Hematopoietic multipotent progenitor cell treated with erythropoietin and hydrocortisone succinate and interleukin-3 and kit ligand, for 17 days (in vitro differentiated cells): ENCODE results near the gene NPHS1.

Experiments
- DNase-seq: peaks from one replicate; pipeline ENCODE4 v3.0.0-alpha.2; 2015; ENCODE audit warnings: low spot score

Gene NPHS1

DNA sequence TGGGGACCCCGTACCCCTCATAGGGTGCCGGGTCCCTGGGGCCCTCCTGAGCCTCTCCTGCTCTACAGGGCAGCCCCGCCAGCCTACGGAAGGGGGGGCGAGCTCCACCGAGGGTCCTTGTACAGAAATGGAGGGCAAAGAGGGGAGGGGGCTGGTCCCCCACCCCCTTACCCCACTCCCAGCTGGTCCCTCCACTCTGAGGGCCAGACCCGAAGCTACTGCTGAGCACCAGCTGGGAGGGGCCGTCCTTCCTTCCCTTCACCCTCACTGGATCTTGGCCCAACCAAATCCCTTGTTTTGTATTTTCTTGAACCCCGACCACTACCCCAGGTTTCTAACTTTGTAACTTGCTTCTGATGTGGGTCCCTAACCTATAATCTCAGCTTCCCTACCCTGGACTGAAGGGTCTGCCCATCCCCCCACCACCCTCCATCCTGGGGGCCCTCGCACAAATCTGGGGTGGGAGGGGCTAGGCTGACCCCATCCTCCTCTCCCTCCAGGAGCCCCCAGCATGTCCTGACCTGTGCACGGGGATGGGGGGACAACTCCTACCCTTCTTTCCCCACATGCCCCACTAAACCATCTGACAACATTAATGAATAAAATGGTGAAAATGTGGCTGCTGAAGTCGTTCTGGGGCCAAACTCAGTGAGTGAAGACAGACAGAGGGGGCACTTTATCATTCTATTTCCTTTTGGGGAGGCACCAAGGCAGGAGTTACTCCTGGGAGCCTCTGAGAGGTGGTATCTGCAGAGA is 63.9 kb downstream of the NPHS1 start:
- no peak for DNase-seq

DNA sequence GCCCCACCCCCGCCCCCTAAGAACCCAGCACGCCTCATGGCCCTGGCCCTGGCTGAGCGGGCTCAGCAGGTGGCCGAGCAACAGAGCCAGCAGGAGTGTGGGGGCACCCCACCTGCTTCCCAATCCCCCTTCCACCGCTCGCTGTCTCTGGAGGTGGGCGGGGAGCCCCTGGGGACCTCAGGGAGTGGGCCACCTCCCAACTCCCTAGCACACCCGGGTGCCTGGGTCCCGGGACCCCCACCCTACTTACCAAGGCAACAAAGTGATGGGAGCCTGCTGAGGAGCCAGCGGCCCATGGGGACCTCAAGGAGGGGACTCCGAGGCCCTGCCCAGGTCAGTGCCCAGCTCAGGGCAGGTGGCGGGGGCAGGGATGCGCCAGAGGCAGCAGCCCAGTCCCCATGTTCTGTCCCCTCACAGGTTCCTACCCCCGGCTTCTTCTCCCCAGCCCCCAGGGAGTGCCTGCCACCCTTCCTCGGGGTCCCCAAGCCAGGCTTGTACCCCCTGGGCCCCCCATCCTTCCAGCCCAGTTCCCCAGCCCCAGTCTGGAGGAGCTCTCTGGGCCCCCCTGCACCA is 65.0 kb downstream of the NPHS1 start:
- no peak for DNase-seq

DNA sequence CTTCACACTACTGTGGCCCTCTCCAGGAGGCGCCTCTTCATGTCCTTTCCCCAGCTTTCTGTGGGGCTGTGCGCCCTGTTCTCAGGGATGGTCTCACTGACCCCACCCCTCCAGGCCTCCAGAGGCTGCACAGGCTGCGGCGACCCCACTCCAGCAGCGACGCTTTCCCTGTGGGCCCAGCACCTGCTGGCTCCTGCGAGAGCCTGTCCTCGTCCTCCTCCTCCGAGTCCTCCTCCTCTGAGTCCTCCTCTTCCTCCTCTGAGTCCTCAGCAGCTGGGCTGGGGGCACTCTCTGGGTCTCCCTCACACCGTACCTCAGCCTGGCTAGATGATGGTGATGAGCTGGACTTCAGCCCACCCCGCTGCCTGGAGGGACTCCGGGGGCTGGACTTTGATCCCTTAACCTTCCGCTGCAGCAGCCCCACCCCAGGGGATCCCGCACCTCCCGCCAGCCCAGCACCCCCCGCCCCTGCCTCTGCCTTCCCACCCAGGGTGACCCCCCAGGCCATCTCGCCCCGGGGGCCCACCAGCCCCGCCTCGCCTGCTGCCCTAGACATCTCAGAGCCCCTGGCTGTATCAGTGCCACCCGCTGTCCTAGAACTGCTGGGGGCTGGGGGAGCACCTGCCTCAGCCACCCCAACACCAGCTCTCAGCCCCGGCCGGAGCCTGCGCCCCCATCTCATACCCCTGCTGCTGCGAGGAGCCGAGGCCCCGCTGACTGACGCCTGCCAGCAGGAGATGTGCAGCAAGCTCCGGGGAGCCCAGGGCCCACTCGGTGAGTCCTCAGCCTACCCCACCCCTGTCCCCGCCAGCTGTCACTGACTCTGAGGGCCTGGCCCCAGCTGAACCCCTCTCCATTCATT is 65.8 kb downstream of the NPHS1 start:
- DNase-seq, result no peak

DNA sequence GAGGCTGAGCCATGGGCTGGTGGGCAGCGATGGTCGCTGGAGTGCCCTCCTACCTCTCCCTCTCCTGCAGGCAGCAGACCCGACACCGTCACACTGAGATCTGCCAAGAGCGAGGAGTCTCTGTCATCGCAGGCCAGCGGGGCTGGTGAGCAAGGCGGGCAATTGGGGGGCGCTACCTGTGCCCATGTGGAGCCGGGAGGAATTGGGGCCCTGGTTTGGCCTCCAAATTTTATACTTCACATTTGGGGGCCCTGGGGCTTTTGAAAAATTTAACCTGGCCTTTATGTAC is 67.0 kb downstream of the NPHS1 start:
- no peak for DNase-seq

DNA sequence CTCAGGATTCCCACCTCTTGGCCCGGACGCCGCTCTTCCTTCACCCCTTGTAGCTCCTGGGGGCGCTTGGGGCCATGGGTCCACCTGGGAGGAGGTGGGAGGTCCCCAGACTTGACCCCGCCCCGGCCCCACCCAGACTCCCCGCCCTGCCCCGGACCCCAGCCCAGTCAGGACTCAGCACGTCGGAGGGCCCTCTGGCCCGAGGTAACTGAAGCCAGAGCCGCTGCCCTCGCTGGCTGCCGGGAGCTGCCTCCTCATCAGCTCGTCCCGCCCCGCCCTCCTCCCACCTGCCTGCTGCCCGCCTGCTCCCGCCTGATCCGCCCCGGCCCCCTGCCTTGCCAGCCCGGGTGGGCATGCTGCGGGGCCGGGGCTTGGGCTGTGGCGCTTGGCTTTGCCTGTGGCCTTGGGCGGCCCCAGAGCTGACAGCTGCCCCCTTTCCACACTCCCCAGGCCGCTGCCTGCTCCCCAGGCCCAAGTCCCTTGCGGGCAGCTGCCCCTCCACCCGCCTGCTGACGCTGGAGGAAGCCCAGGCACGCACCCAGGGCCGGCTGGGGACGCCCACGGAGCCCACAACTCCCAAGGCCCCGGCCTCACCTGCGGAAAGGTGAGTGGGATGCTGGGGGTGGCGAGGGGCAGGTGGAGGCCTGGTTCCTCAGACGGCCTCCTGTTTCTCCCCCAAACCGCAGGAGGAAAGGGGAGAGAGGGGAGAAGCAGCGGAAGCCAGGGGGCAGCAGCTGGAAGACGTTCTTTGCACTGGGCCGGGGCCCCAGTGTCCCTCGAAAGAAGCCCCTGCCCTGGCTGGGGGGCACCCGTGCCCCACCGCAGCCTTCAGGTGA is 67.6 kb downstream of the NPHS1 start:
- DNase-seq, result no peak

DNA sequence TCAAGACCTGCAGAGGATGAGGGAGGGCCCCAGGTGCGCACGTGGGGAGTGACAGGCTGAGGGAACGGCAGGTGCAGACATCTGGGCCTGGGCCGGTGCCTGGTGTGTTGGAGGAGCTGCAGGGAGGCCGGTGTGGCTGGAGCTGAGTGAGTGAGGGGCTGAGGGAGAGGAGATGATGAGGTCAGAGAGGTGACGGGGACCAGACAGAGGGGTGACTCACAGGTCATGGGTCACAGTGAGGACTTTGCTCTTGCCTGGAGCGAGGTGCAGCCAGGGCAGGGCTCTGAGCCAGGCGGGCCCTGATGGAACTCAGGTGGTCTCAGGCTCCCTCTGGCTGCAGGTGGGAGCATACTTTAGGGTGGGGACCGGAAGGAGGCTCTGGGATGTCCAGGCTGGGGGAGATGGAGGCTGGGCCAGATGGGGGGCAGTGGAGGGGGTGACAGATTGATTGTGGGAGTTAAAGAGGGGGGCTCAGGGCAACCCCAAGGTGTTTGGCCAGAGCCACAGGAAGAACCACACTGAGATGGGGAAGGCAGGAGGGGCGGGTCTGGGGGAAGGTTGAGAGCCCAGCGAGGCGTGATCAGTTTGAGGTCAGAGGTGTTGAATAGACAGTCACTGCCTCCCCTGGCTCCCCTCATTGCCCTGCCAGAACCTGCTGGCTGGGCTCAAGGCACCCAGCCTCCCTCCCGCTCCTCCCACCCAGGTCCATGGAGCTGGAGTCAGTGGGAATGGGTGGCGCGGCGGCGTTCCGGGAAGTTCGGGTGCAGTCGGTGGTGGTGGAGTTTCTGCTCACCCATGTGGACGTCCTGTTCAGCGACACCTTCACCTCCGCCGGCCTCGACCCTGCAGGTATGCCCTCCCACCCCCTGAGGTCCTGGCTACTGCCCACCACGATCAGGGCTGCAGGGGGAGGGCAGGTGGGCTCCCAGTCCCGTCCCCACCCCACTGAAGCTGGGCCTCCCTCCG is 68.6 kb downstream of the NPHS1 start:
- no peak for DNase-seq

DNA sequence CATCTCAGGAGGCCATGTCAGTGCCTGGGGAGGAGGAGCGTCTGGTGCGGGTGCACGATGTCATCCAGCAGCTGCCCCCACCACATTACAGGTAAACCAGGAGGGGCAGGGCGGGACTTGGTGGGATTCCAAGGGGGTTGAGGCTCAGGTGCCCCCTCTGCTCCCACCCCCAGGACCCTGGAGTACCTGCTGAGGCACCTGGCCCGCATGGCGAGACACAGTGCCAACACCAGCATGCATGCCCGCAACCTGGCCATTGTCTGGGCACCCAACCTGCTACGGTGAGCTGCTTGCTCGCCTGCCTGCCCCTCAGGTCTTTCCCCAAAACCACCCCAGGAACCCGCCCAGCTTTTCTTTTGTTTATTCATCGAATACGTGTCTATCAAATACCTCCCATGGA is 69.7 kb downstream of the NPHS1 start:
- no peak for DNase-seq

DNA sequence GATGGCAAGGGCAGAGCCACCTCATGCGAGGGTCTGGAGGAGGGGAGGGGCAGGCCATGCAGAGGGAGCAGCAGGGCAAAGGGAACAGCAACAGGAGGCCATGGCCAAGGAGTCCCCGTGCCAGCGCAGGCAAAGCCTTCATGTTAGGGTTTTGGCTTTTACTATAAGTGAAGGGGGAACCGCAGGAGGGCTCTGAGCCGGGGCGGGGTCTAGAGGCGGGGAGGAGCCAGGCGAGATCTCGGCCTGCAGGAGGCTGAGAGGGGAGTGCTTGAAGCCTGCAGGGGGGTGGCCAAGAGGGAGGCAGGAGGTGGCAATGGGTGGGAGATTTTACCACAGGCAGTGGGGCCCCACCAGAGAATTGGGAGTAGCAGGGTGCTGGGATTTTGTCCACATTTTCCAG is 70.7 kb downstream of the NPHS1 start:
- no peak for DNase-seq

DNA sequence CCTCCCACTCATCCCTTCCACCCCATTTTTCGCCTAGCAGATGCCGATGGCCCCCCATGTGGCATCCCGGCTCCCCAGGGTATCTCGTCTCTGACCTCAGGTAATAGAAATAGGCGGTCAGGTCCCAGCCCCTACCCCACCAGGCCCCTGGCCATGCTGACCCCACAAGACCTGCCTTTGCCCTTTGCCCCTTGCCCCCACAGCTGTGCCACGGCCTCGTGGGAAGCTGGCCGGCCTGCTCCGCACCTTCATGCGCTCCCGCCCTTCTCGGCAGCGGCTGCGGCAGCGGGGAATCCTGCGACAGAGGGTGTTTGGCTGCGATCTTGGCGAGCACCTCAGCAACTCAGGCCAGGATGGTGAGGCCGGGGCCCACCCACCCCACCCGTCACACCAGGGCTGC is 71.6 kb downstream of the NPHS1 start:
- no peak for DNase-seq

DNA sequence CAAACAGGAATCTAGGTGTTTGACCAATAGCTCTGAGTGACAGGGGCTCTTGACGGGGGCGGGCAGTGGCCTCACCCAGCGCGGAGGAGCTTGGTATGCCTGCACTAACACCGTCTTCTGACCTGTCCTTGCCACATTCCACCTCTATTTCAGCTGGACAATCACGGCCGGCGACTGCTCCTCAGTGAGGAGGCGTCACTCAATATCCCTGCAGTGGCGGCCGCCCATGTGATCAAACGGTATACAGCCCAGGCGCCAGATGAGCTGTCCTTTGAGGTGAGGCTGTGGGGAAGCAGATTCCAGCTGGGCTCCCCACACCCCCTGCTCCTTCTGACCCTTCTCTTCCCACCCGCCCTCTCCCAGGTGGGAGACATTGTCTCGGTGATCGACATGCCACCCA is 72.2 kb downstream of the NPHS1 start:
- no peak for DNase-seq

DNA sequence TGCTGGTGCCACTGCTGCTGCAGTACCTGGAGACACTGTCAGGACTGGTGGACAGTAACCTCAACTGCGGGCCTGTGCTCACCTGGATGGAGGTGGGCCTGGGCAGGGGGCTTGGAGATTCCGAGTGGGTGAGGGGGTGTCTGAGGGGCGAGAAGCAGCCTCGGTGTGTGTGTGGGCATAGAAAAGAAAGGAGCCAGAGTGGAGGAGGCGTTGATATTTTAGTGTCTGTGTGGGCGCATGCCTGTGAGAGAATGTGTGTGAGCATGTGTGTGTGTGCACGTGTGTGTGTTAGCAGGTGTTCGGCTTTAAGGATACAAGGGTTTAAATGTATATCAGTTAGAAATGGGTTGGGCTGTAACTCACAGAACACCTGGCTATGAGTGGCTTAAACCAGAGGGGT is 73.3 kb downstream of the NPHS1 start:
- no peak for DNase-seq

DNA sequence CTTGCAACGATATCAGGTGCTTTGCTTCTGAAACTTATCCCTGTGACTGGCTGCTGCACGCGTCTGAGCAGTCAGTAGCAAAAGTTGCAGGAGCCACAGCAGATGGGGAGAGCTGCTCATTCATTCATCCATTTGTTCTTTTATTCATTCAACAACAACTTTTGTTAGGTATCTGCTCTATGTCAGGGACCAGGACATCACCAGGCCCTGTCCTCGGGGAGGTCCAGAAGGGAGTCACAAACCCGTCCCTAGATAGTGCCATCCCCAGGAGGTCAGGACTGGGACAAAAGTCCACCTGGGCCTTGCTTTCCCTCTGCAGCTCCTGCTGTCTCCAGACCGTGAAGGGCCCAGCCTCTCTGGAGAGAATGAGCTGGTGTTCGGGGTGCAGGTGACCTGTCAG is 74.3 kb downstream of the NPHS1 start:
- DNase-seq, result no peak

DNA sequence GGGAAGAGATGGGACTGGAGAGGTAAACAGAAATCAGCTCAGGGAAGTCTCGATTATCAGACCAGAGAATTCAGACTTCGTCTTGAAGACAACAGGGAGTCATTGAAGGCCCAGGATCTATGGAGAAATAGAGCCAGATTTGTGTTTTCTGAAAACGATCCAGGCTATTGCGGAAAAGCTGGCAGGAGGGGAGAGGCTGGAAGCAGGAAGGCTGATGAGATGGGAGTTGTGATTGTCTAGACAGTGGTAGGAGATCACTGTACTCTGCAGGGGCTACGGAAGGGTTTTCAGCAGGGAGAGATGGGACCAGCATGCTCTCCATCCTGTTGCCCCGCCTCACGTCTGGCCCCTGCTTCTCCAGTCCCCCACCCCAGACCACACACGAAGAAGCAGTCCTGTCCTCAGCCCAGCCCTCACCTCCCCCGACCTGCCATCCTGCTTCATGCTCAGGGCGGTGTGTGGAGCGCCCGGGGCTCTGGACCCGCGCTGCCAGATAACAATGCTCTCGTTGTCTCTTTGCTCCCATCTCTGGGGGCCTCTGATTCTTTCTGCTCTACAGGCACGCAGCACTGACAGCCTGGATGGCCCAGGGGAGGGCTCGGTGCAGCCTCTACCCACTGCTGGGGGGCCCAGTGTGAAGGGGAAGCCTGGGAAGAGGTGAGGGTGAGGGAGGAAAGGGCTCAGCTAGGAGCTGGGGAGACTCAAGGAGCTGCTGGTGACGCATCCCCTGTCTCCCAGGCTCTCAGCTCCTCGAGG is 75.0 kb downstream of the NPHS1 start:
- DNase-seq, result no peak

DNA sequence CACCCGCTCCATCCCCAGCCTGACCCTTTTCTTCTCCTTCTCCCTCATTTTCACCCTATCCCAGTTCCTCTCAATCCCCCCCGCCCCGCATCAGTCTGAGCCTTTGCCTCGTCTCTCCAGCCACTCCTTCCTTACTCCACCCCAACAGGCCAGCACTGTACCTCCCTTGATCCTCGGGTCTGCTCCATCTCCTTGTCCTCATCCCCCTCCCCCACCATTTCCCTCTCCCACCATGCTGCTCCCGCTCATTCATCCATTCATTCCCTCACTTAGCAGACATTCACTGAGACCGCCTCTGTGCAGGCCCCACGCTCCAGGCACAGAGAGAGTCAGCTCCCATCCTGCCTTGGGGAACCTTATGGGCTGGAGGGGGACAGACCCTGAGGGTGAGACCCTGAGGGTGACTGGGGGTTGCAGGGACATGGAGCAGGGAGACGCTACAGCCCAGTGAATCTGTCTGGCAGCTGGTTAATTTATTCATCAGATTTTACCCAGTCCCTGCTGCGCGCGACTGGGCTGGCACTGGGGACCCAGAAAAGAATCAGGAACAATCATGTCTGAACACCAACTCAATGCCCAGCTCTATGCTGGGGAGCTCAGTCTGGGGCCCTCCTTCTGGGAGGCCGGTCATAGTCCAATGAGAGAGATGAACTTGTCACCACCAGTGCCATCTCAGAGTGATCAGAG is 76.1 kb downstream of the NPHS1 start:
- no peak for DNase-seq
